Smooth muscle cell (in vitro differentiated cells): ENCODE results near the gene FNDC3B. TPM values are rescaled to one million over a fixed set of nuclear protein-coding genes. Genes with fewer than 3 reads are reported as not detected.
A peak's percentile ranks its signal among the peaks of the same experiment; 100 is the strongest.

Experiments
- DNase-seq: peaks from one replicate; lab custom pipeline; 2025; ENCODE audit not compliant: unreplicated experiment; lab: John Stamatoyannopoulos, UW
- H2AFZ ChIP-seq: fragments of 200-600 bp; sonication (generic); 2 replicates; pipeline ENCODE4 v1.6.0; 2016; ENCODE audit warnings: antibody characterized with exemption, low read depth, mild to moderate bottlenecking
- H3F3A ChIP-seq: fragments of 200-600 bp; sonication (generic); 2 replicates; pipeline ENCODE4 v1.6.0; 2017; ENCODE audit warnings: antibody characterized with exemption, low read depth
- H3K27ac ChIP-seq: fragments of 200-600 bp; sonication (generic); 2 replicates; pipeline ENCODE4 v1.5.1; 2016; ENCODE audit warnings: low read depth, mild to moderate bottlenecking
- H3K27me3 ChIP-seq: fragments of 200-600 bp; sonication (generic); 2 replicates; pipeline ENCODE4 v1.6.1; 2016; ENCODE audit warnings: low read depth, mild to moderate bottlenecking
- H3K36me3 ChIP-seq: fragments of 200-600 bp; sonication (generic); 2 replicates; pipeline ENCODE4 v1.5.1; 2016; ENCODE audit warnings: low read depth
- H3K4me1 ChIP-seq: fragments of 200-600 bp; sonication (generic); 2 replicates; pipeline ENCODE4 v1.5.1; 2016; ENCODE audit warnings: low read depth
- H3K4me2 ChIP-seq: fragments of 200-600 bp; sonication (generic); 2 replicates; pipeline ENCODE4 v1.6.0; 2016; ENCODE audit warnings: mild to moderate bottlenecking
- H3K4me3 ChIP-seq: fragments of 200-600 bp; sonication (generic); 2 replicates; pipeline ENCODE4 v1.5.1; 2016; ENCODE audit warnings: mild to moderate bottlenecking
- H3K79me2 ChIP-seq: fragments of 200-600 bp; sonication (generic); 2 replicates; pipeline ENCODE4 v1.6.0; 2016; ENCODE audit warnings: low read depth, mild to moderate bottlenecking
- H3K9ac ChIP-seq: fragments of 200-600 bp; sonication (generic); 2 replicates; pipeline ENCODE4 v1.6.0; 2016; ENCODE audit warnings: low read depth
- H3K9me3 ChIP-seq: fragments of 200-600 bp; sonication (generic); replicated peaks from 2 replicates; pipeline ENCODE4 v1.5.1; 2016; ENCODE audit warnings: low read depth
- H4K20me1 ChIP-seq: fragments of 200-600 bp; sonication (generic); 2 replicates; pipeline ENCODE4 v1.6.0; 2016; ENCODE audit warnings: low read depth
- WGBS: methylation state at CpG from one replicate; pipeline ENCODE4 v1.1.7; 2016; ENCODE audit warnings: low lambda C conversion rate; 5-methylcytosine and 5-hydroxymethylcytosine counted together
- polyA plus RNA-seq: library from polyadenylated mRNA; unstranded; fragments of >200 nt; fragmentation: Nextera tagmentation; extraction: Ambion mirVana; gene quantifications from 2 replicates; pipeline ENCODE4 v1.2.1, GENCODE V29; 2016
- total RNA-seq: library from RNA; depleted of rRNA; stranded (reverse); fragments of >200 nt; gene quantifications from 2 replicates; pipeline ENCODE4 v1.2.3, GENCODE V29; 2014
- TF ChIP-seq, protein P1 (sequence below): fragments of 200-600 bp; sonication (generic); IDR thresholded peaks from 2 replicates; pipeline ENCODE4 v1.5.1; 2017; ENCODE audit warnings: borderline replicate concordance, mild to moderate bottlenecking, antibody characterized with exemption; ENCODE audit not compliant: insufficient read depth, poor library complexity, severe bottlenecking

Gene FNDC3B
- total and polyA plus RNA-seq, 2 experiments from 2014 or later: 149 to 294 TPM

DNA sequence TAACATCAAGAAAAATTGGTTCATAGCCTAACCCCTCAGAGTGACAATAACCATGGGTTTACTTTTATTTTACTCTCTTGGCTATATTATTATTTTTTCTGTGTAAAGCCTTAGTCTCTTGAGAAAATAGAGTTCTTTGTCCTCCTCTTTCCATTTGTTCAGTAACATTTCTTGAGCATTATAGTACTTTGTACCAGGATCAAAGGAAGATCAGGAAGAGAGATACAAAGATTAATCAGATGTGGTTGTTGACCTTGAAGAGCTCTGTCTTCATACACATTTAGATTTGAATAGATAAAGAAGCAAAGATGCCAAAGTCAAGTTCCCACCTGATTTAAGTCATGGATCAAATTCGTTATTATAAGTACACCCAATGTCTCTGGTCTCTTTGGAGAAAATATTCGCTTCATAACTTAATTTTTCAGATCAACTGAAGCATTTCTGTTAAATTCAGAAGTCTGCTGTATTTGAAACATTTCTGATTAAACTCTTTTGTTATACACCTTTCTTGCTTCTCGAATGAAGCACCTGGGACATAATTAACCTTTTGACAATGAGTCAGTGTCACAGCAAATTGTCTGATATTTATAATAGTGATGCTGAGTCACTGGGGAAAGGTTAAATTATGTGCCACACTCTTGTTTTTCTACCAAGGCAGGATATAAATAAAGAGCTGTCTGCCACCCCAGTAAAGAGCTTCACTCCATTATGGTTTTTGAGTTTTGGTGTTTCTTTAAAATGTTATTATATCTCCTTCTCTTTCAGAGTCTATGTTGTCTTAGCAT is 308.7 kb downstream of the FNDC3B start:
- Histone ChIP-seq H3K27me3 (no peaks in the 10 kb centered on the region), H3K36me3 (peaks cover 49% of the 10 kb centered on the region), H4K20me1 (peaks cover 85% of the 10 kb centered on the region), H3F3A (peaks cover 62% of the 10 kb centered on the region), H3K9me3 (no peaks in the 10 kb centered on the region), H3K4me1 (no peaks in the 10 kb centered on the region), H3K79me2 (peaks cover 40% of the 10 kb centered on the region), H2AFZ (no peak overlapping the region), H3K27ac (peak overlapping the region; percentile 67), H3K9ac (no peak overlapping the region), H3K4me2 (no peak overlapping the region), H3K4me3 (no peak overlapping the region)
- TF ChIP-seq, protein P1, sequence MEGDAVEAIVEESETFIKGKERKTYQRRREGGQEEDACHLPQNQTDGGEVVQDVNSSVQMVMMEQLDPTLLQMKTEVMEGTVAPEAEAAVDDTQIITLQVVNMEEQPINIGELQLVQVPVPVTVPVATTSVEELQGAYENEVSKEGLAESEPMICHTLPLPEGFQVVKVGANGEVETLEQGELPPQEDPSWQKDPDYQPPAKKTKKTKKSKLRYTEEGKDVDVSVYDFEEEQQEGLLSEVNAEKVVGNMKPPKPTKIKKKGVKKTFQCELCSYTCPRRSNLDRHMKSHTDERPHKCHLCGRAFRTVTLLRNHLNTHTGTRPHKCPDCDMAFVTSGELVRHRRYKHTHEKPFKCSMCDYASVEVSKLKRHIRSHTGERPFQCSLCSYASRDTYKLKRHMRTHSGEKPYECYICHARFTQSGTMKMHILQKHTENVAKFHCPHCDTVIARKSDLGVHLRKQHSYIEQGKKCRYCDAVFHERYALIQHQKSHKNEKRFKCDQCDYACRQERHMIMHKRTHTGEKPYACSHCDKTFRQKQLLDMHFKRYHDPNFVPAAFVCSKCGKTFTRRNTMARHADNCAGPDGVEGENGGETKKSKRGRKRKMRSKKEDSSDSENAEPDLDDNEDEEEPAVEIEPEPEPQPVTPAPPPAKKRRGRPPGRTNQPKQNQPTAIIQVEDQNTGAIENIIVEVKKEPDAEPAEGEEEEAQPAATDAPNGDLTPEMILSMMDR: no peak
- DNase-seq: no peak
- 90% methylated on average over 3 of the region's 3 CpGs for WGBS

GRCh38 chr3:172351895-172352466 is 312.6 kb downstream of the FNDC3B start:
- H3K79me2 ChIP-seq: peaks cover 30% of the 10 kb centered on the region
- H3K9ac ChIP-seq: no peak overlapping the region
- no peaks in the 10 kb centered on the region for H3K9me3 ChIP-seq
- peak overlapping the region; percentile 45 for H3K27ac ChIP-seq
- TF ChIP-seq, protein P1: no peak
- no peaks in the 10 kb centered on the region for H3K27me3 ChIP-seq
- H3K4me2 ChIP-seq: no peak overlapping the region
- peaks cover 94% of the 10 kb centered on the region for H4K20me1 ChIP-seq
- H3K4me1 ChIP-seq: no peaks in the 10 kb centered on the region
- WGBS: 91% methylated on average over 9 of the region's 9 CpGs
- no peak for DNase-seq
- H3K36me3 ChIP-seq: peaks cover 33% of the 10 kb centered on the region
- peaks cover 73% of the 10 kb centered on the region for H3F3A ChIP-seq
- H2AFZ ChIP-seq: no peak overlapping the region
- H3K4me3 ChIP-seq: no peak overlapping the region

DNA sequence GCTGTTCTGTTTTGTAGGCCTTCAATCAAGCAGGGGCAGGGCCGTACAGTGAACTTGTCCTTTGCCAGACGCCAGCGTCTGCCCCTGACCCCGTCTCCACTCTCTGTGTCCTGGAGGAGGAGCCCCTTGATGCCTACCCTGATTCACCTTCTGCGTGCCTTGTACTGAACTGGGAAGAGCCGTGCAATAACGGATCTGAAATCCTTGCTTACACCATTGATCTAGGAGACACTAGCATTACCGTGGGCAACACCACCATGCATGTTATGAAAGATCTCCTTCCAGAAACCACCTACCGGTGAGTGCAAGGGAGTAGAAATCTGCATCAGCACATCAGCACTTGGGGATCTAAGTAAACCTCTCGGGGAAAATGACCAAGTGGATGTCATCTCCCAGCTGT is 313.4 kb downstream of the FNDC3B start:
- 94% methylated on average over 10 of the region's 10 CpGs for WGBS

More for the DNA sequence above, 313.4 kb downstream of the FNDC3B start:
- Histone ChIP-seq H3K4me3 (no peak overlapping the region), H3K27me3 (no peaks in the 10 kb centered on the region), H3K79me2 (peaks cover 30% of the 10 kb centered on the region), H3K9me3 (no peaks in the 10 kb centered on the region), H4K20me1 (peaks cover 94% of the 10 kb centered on the region), H3K36me3 (peaks cover 38% of the 10 kb centered on the region), H3K27ac (peak overlapping the region; percentile 45), H2AFZ (no peak overlapping the region), H3F3A (peaks cover 75% of the 10 kb centered on the region), H3K9ac (no peak overlapping the region), H3K4me1 (no peaks in the 10 kb centered on the region), H3K4me2 (no peak overlapping the region)
- TF ChIP-seq, protein P1: no peak
- DNase-seq: no peak
